ENCODE measurements around the gene EPYC. TPM values are rescaled to one million over a fixed set of nuclear protein-coding genes. Genes with fewer than 3 reads are reported as not detected.

The EPYC gene
- polyA plus RNA-seq, 1 experiment: 0.11 TPM

DNA sequence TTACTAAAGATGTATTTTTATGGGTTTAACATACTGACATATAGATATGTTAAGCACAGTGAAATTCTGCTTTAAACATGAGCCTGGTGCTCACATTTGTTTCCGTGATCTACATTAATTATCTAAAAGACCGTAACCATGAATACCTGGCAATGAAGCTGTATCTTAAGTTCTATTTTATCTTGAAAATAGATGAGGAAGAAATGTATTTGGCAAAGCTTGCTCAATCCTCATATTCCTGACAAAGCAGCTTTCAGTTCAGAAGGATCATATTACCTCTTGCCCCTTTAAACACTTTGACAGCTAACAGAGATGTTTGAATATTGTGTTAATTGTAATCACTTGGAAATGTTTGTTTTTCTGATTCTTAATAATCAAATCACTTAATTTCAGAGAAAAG lies 9.8 kb downstream of the EPYC start:
- H3K27ac ChIP-seq (ENCODE audit: low read depth, low read length): no peak overlapping the region
- no peak overlapping the region for H3K4me3 ChIP-seq (ENCODE audit: low read depth, low read length)
- no peaks in the 10 kb centered on the region; the same call in 1 of the 2 replicates for H3K9me3 ChIP-seq (ENCODE audit: control insufficient read depth, insufficient read depth, low read length)
- ChIA-PET POLR2A (no interaction called here), CTCF (interaction anchor here (0.6 to 1.9 kb wide), 2 partner anchors 15 to 17 kb away, joined by 3 to 9 read pairs; no protein-coding TSS in a partner anchor)
- no peak for DNase-seq (ENCODE audit: low read depth, low spot score)
- H3K27me3 ChIP-seq (ENCODE audit: control insufficient read depth, insufficient read depth, low read length): no peaks in the 10 kb centered on the region
- TF ChIP-seq, protein P1, sequence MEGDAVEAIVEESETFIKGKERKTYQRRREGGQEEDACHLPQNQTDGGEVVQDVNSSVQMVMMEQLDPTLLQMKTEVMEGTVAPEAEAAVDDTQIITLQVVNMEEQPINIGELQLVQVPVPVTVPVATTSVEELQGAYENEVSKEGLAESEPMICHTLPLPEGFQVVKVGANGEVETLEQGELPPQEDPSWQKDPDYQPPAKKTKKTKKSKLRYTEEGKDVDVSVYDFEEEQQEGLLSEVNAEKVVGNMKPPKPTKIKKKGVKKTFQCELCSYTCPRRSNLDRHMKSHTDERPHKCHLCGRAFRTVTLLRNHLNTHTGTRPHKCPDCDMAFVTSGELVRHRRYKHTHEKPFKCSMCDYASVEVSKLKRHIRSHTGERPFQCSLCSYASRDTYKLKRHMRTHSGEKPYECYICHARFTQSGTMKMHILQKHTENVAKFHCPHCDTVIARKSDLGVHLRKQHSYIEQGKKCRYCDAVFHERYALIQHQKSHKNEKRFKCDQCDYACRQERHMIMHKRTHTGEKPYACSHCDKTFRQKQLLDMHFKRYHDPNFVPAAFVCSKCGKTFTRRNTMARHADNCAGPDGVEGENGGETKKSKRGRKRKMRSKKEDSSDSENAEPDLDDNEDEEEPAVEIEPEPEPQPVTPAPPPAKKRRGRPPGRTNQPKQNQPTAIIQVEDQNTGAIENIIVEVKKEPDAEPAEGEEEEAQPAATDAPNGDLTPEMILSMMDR (IDR thresholded peaks at IDR 0.05; ENCODE audit: low read depth, low read length): no peak

- Histone ChIP-seq H3K27me3 (ENCODE audit: control insufficient read depth, insufficient read depth, low read length) (no peaks in the 10 kb centered on the region), H3K27ac (ENCODE audit: low read depth, low read length) (no peak overlapping the region), H3K4me3 (ENCODE audit: low read depth, low read length) (no peak overlapping the region), H3K9me3 (ENCODE audit: control insufficient read depth, insufficient read depth, low read length) (no peaks in the 10 kb centered on the region; the same call in 1 of the 2 replicates)
- ChIA-PET POLR2A (no interaction called here), CTCF (no interaction called here)
- no peak for DNase-seq (ENCODE audit: low read depth, low spot score)
- TF ChIP-seq, protein P1 (IDR thresholded peaks at IDR 0.05; ENCODE audit: low read depth, low read length): no peak
Measured at GRCh38 chr12:90991952-90992465, 12.8 kb downstream of the EPYC start.

- ChIA-PET POLR2A (no interaction called here), CTCF (no interaction called here)
- TF ChIP-seq, protein P1 (IDR thresholded peaks at IDR 0.05; ENCODE audit: low read depth, low read length): no peak
- H3K27ac ChIP-seq (ENCODE audit: low read depth, low read length): no peak overlapping the region
- H3K27me3 ChIP-seq (ENCODE audit: control insufficient read depth, insufficient read depth, low read length): no peaks in the 10 kb centered on the region
- DNase-seq (ENCODE audit: low read depth, low spot score): no peak
- H3K4me3 ChIP-seq (ENCODE audit: low read depth, low read length): no peak overlapping the region
- peaks cover 3% of the 10 kb centered on the region; the same call in 1 of the 2 replicates for H3K9me3 ChIP-seq (ENCODE audit: control insufficient read depth, insufficient read depth, low read length)
Measured at GRCh38 chr12:90990611-90991010, 14.2 kb downstream of the EPYC start.

- ChIA-PET CTCF (interaction anchor here (0.8 kb wide), 1 partner anchor 119 kb away, joined by 3 read pairs; no protein-coding TSS in a partner anchor), POLR2A (no interaction called here)
- H3K27me3 ChIP-seq (ENCODE audit: control insufficient read depth, insufficient read depth, low read length): no peaks in the 10 kb centered on the region
- DNase-seq (ENCODE audit: low read depth, low spot score): no peak
- H3K27ac ChIP-seq (ENCODE audit: low read depth, low read length): no peak overlapping the region
- H3K9me3 ChIP-seq (ENCODE audit: control insufficient read depth, insufficient read depth, low read length): peaks cover 3% of the 10 kb centered on the region; the same call in 1 of the 2 replicates
- TF ChIP-seq, protein P1 (IDR thresholded peaks at IDR 0.05; ENCODE audit: low read depth, low read length): no peak
- no peak overlapping the region for H3K4me3 ChIP-seq (ENCODE audit: low read depth, low read length)
Measured at GRCh38 chr12:90989686-90990111, 15.1 kb downstream of the EPYC start.

GRCh38 chr12:90987520-90987919 lies 17.3 kb downstream of the EPYC start:
- ChIA-PET POLR2A (no interaction called here), CTCF (no interaction called here)
- TF ChIP-seq, protein P1 (IDR thresholded peaks at IDR 0.05; ENCODE audit: low read depth, low read length): no peak; the same call in 1 of the 2 replicates
- no peak overlapping the region for H3K4me3 ChIP-seq (ENCODE audit: low read depth, low read length)
- DNase-seq (ENCODE audit: low read depth, low spot score): no peak
- no peak overlapping the region for H3K27ac ChIP-seq (ENCODE audit: low read depth, low read length)
- peaks cover 3% of the 10 kb centered on the region; the same call in 1 of the 2 replicates for H3K9me3 ChIP-seq (ENCODE audit: control insufficient read depth, insufficient read depth, low read length)
- no peaks in the 10 kb centered on the region for H3K27me3 ChIP-seq (ENCODE audit: control insufficient read depth, insufficient read depth, low read length)
